NB4 (cell line): Measurements from ENCODE around the gene LPP.

Experiments used
- POLR2A ChIP-seq: IDR thresholded peaks from 2 replicates; pipeline ENCODE4 v1.6.1; 2011; ENCODE audit warnings: mild to moderate bottlenecking; ENCODE audit not compliant: insufficient read length; ENCODE audit errors: extremely low read depth
- TF ChIP-seq, protein P1 (sequence below): IDR thresholded peaks from one replicate; pipeline ENCODE4 v1.5.1; 2012; ENCODE audit warnings: low read depth, low read length

DNA sequence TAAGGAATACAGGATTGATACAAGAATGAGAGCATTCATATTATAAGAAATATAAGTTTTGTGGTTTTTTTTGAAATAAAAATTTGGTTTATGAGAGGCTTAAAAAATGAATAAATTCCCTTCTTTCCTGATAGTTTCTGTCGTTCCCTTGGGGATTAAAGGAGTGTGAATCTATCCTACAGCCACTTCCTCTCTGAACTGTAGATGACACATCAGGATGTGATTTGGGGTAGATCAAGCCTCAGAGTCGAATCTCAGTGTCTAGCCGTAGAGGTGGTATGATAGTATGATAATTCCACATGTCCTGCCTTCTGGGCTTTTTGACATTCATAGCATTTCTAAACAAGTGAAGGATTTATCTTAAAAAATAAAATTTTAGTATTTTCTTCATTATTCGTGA, 343.1 kb downstream of the LPP start:
- TF ChIP-seq, protein P1, sequence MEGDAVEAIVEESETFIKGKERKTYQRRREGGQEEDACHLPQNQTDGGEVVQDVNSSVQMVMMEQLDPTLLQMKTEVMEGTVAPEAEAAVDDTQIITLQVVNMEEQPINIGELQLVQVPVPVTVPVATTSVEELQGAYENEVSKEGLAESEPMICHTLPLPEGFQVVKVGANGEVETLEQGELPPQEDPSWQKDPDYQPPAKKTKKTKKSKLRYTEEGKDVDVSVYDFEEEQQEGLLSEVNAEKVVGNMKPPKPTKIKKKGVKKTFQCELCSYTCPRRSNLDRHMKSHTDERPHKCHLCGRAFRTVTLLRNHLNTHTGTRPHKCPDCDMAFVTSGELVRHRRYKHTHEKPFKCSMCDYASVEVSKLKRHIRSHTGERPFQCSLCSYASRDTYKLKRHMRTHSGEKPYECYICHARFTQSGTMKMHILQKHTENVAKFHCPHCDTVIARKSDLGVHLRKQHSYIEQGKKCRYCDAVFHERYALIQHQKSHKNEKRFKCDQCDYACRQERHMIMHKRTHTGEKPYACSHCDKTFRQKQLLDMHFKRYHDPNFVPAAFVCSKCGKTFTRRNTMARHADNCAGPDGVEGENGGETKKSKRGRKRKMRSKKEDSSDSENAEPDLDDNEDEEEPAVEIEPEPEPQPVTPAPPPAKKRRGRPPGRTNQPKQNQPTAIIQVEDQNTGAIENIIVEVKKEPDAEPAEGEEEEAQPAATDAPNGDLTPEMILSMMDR: no peak
- no peak for TF ChIP-seq POLR2A
